OCI-M2 (cell line): ENCODE results near the gene RTL9.
"Not testable (repeated sequence)": the region's sequence is repeated elsewhere in the genome, so short reads cannot be mapped to it uniquely, and the experiment has no call there.

Experiments used
- DNase-seq: peaks from one replicate; lab custom pipeline; 2025; ENCODE audit not compliant: unreplicated experiment; lab: John Stamatoyannopoulos, UW

RTL9 gene

GRCh38 chrX:110404376-110404775, 45.7 kb downstream of the RTL9 start:
- no peak for DNase-seq

- DNase-seq, result not testable (repeated sequence)
Measured at GRCh38 chrX:110406250-110406649, 47.6 kb downstream of the RTL9 start.

DNA sequence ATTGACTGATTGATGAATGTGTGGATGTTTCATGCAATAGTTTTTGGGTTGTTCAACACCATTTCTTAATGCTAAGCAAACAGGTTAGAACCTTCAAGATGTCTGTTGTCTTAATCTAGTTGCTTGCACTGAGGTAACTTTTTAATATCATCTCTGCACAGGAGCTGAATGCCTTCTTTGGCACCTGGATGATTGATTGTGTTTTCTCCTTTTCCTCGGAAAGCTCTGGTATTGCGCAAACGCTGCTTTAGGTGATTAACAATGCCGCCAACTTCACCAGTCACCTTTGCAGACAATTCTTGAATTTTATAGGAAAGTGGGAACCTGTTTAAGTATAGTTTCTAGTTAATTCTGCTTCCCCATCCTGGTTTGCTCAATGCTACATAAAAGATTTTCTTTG, 48.2 kb downstream of the RTL9 start:
- DNase-seq, result no peak

- DNase-seq, result peak; percentile 12
Measured at GRCh38 chrX:110407910-110408545, 49.4 kb downstream of the RTL9 start.
